Neural cell (in vitro differentiated cells): ENCODE results near the gene TTLL1. TPM values are rescaled to one million over a fixed set of nuclear protein-coding genes. Genes with fewer than 3 reads are reported as not detected.

ENCODE experiments used
- H2AFZ ChIP-seq: fragments of 200-600, 300-800 bp; sonication (generic), shearing (Covaris generic); 2 replicates; pipeline ENCODE4 v1.6.0; 2014; ENCODE audit warnings: low read depth, mild to moderate bottlenecking, antibody characterized with exemption, low read length, moderate library complexity
- H3F3A ChIP-seq: fragments of 200-600 bp; shearing (Covaris generic); 2 replicates; pipeline ENCODE4 v1.6.1; 2016; ENCODE audit warnings: mild to moderate bottlenecking, moderate library complexity, mixed read lengths, antibody characterized with exemption, low read length; ENCODE audit not compliant: insufficient read depth, poor library complexity, severe bottlenecking
- H3K27ac ChIP-seq: fragments of 200-600, 300-800 bp; sonication (generic), shearing (Covaris generic); 2 replicates; pipeline ENCODE4 v1.5.1; 2014; ENCODE audit warnings: mild to moderate bottlenecking, low read length, moderate library complexity
- H3K27me3 ChIP-seq: fragments of 300-800, 200-600 bp; sonication (generic), shearing (Covaris generic); 2 replicates; pipeline ENCODE4 v1.6.0; 2014; ENCODE audit warnings: mild to moderate bottlenecking, low read depth, low read length, moderate library complexity; ENCODE audit not compliant: insufficient read depth
- H3K36me3 ChIP-seq: fragments of 300-800, 200-600 bp; sonication (generic), shearing (Covaris generic); 2 replicates; pipeline ENCODE4 v1.5.1; 2014; ENCODE audit warnings: mild to moderate bottlenecking, antibody characterized with exemption, low read length, moderate library complexity; ENCODE audit not compliant: insufficient read depth
- H3K4me2 ChIP-seq: fragments of 300-800, 200-600 bp; sonication (generic), shearing (Covaris generic); 2 replicates; pipeline ENCODE4 v1.6.0; 2014; ENCODE audit warnings: mild to moderate bottlenecking, low read length
- H3K4me3 ChIP-seq: fragments of 300-800, 200-600 bp; sonication (generic), shearing (Covaris generic); 2 replicates; pipeline ENCODE4 v1.5.1; 2014; ENCODE audit warnings: mild to moderate bottlenecking, low read length, moderate library complexity
- H3K79me2 ChIP-seq: fragments of 200-600 bp; shearing (Covaris generic); replicated peaks from 2 replicates; pipeline ENCODE4 v1.6.0; 2014; ENCODE audit warnings: mild to moderate bottlenecking, low read length, moderate library complexity; ENCODE audit not compliant: insufficient read depth
- H3K9ac ChIP-seq: fragments of 300-800, 200-600 bp; sonication (generic), shearing (Covaris generic); 2 replicates; pipeline ENCODE4 v1.6.1; 2016; ENCODE audit warnings: mild to moderate bottlenecking, low read length, mixed read lengths
- H3K9me2 ChIP-seq: fragments of 200-600 bp; shearing (Covaris generic); 2 replicates; pipeline ENCODE4 v1.6.1; 2016; ENCODE audit warnings: mild to moderate bottlenecking, low read length, mixed read lengths; ENCODE audit not compliant: insufficient read depth
- H3K9me3 ChIP-seq: fragments of 200-600, 300-800 bp; sonication (generic), shearing (Covaris generic); 2 replicates; pipeline ENCODE4 v1.6.1; 2016; ENCODE audit warnings: mild to moderate bottlenecking, mixed run types, low read length, moderate library complexity, mixed read lengths
- H4K20me1 ChIP-seq: fragments of 200-600 bp; shearing (Covaris generic); 2 replicates; pipeline ENCODE4 v1.6.1; 2016; ENCODE audit warnings: mild to moderate bottlenecking, mixed run types; ENCODE audit not compliant: insufficient read depth
- EP300 ChIP-seq: fragments of 450-650 bp; conservative IDR thresholded peaks from 2 replicates; pipeline ENCODE4 v1.6.1; 2014; ENCODE audit warnings: antibody characterized with exemption, mild to moderate bottlenecking, moderate library complexity; ENCODE audit not compliant: poor library complexity, severe bottlenecking
- EZH2 ChIP-seq: fragments of 200-600, 300-800 bp; shearing (Covaris generic), sonication (generic); IDR thresholded peaks from 2 replicates; pipeline ENCODE4 v1.6.1; 2014; ENCODE audit warnings: antibody characterized with exemption, low read length, borderline replicate concordance, mild to moderate bottlenecking; ENCODE audit not compliant: insufficient read depth, poor library complexity, severe bottlenecking
- MXI1 ChIP-seq: fragments of 450-650 bp; conservative IDR thresholded peaks from 2 replicates; pipeline ENCODE4 v1.6.1; 2014; ENCODE audit warnings: antibody characterized with exemption, mild to moderate bottlenecking; ENCODE audit not compliant: poor library complexity, severe bottlenecking
- POLR2AphosphoS5 ChIP-seq: IDR thresholded peaks from 2 replicates; pipeline ENCODE4 v1.6.1; 2012
- RAD21 ChIP-seq: fragments of 450-650 bp; conservative IDR thresholded peaks from 2 replicates; pipeline ENCODE4 v1.6.1; 2014; ENCODE audit warnings: antibody characterized with exemption, mild to moderate bottlenecking, moderate library complexity
- SMC3 ChIP-seq: fragments of 450-650 bp; conservative IDR thresholded peaks from 2 replicates; pipeline ENCODE4 v1.6.1; 2014; ENCODE audit warnings: antibody characterized with exemption, mild to moderate bottlenecking, moderate library complexity; ENCODE audit not compliant: poor library complexity
- TAF1 ChIP-seq: IDR thresholded peaks from 2 replicates; pipeline ENCODE4 v1.6.1; 2012; ENCODE audit warnings: low read depth
- polyA plus RNA-seq: library from polyadenylated mRNA; depleted of rRNA; stranded (reverse); fragments of >200 nt; gene quantifications from 2 replicates; pipeline ENCODE4 v1.2.3, GENCODE V29; 2014
- TF ChIP-seq, protein P1 (sequence below): IDR thresholded peaks from 2 replicates; pipeline ENCODE4 v1.6.1; 2012; ENCODE audit warnings: borderline replicate concordance
- TF ChIP-seq, protein P2 (sequence below): fragments of 450-650 bp; IDR thresholded peaks from 2 replicates; pipeline ENCODE4 v1.5.1; 2014; ENCODE audit warnings: antibody characterized with exemption, mild to moderate bottlenecking, moderate library complexity; ENCODE audit not compliant: poor library complexity, severe bottlenecking

TTLL1 gene
- polyA plus RNA-seq, 1 donor from 2014 or later: 36.3 TPM

- peaks cover 35% of the 10 kb centered on the region for H3K27me3 ChIP-seq
- no peak for TF ChIP-seq EP300
- no peak for TF ChIP-seq MXI1
- TF ChIP-seq TAF1: no peak
- TF ChIP-seq, protein P1, sequence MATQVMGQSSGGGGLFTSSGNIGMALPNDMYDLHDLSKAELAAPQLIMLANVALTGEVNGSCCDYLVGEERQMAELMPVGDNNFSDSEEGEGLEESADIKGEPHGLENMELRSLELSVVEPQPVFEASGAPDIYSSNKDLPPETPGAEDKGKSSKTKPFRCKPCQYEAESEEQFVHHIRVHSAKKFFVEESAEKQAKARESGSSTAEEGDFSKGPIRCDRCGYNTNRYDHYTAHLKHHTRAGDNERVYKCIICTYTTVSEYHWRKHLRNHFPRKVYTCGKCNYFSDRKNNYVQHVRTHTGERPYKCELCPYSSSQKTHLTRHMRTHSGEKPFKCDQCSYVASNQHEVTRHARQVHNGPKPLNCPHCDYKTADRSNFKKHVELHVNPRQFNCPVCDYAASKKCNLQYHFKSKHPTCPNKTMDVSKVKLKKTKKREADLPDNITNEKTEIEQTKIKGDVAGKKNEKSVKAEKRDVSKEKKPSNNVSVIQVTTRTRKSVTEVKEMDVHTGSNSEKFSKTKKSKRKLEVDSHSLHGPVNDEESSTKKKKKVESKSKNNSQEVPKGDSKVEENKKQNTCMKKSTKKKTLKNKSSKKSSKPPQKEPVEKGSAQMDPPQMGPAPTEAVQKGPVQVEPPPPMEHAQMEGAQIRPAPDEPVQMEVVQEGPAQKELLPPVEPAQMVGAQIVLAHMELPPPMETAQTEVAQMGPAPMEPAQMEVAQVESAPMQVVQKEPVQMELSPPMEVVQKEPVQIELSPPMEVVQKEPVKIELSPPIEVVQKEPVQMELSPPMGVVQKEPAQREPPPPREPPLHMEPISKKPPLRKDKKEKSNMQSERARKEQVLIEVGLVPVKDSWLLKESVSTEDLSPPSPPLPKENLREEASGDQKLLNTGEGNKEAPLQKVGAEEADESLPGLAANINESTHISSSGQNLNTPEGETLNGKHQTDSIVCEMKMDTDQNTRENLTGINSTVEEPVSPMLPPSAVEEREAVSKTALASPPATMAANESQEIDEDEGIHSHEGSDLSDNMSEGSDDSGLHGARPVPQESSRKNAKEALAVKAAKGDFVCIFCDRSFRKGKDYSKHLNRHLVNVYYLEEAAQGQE: no peak
- no peak for TF ChIP-seq EZH2
- TF ChIP-seq, protein P2, sequence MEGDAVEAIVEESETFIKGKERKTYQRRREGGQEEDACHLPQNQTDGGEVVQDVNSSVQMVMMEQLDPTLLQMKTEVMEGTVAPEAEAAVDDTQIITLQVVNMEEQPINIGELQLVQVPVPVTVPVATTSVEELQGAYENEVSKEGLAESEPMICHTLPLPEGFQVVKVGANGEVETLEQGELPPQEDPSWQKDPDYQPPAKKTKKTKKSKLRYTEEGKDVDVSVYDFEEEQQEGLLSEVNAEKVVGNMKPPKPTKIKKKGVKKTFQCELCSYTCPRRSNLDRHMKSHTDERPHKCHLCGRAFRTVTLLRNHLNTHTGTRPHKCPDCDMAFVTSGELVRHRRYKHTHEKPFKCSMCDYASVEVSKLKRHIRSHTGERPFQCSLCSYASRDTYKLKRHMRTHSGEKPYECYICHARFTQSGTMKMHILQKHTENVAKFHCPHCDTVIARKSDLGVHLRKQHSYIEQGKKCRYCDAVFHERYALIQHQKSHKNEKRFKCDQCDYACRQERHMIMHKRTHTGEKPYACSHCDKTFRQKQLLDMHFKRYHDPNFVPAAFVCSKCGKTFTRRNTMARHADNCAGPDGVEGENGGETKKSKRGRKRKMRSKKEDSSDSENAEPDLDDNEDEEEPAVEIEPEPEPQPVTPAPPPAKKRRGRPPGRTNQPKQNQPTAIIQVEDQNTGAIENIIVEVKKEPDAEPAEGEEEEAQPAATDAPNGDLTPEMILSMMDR: no peak
- TF ChIP-seq SMC3: no peak
- no peak for TF ChIP-seq RAD21
- TF ChIP-seq POLR2AphosphoS5: no peak
- H3K9ac ChIP-seq: no peak overlapping the region
- H3K79me2 ChIP-seq: no peaks in the 10 kb centered on the region
- H3K27ac ChIP-seq: no peak overlapping the region
- no peak overlapping the region for H2AFZ ChIP-seq
- H3K36me3 ChIP-seq: no peaks in the 10 kb centered on the region
- H3F3A ChIP-seq: no peaks in the 10 kb centered on the region
- no peaks in the 10 kb centered on the region for H4K20me1 ChIP-seq
- H3K9me2 ChIP-seq: no peaks in the 10 kb centered on the region
- H3K4me2 ChIP-seq: no peak overlapping the region
- no peaks in the 10 kb centered on the region for H3K9me3 ChIP-seq
- H3K4me3 ChIP-seq: no peak overlapping the region
These were observed 24.5 kb upstream of the TTLL1 start for GRCh38 chr22:43113526-43114251.

DNA sequence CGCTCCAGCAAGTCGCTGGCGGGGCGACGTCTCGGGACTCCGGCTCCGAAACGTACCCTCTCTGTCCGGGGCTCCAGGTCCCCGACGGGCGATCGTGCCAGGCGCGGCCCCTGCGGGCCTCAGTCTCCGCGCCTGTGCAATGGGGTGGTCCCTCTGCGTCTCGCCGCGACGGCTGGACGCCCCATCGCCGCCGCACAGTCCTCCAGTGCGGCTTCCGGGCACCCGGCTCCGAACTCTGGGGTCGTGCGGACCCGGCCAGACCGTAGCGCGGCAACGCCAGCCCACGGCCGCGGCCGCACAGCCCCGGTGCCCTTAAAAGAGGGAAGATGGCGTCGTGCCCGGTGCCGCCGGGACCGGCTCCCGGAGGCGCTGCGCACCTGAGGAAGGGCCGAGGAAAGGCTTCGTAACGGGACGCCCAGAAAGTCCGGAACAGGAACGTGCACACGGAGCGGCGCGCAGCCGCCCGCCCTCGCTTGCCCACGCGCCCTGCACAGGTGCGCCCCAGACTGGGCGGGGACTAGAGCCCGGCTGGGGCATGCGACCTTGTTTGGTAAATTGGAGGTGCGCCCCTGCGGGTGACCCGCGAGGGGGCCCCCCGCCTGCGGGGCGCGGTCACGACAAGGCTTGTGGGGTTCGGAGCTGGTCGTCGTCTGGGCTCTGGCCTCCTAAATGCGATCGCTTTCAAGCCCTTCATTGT, 21.9 kb upstream of the TTLL1 start:
- Histone ChIP-seq H4K20me1 (no peaks in the 10 kb centered on the region), H3K9me2 (no peaks in the 10 kb centered on the region), H3K9me3 (no peaks in the 10 kb centered on the region), H3K36me3 (no peaks in the 10 kb centered on the region), H2AFZ (no peak overlapping the region), H3K9ac (peak overlapping the region; percentile 36), H3K27me3 (peaks cover 35% of the 10 kb centered on the region), H3F3A (no peaks in the 10 kb centered on the region), H3K4me2 (peak overlapping the region; percentile 35), H3K79me2 (no peaks in the 10 kb centered on the region), H3K27ac (no peak overlapping the region), H3K4me3 (peak overlapping the region; percentile 80)
- peak; percentile 76 for TF ChIP-seq EZH2
- TF ChIP-seq, protein P2: peak; percentile 15
- TF ChIP-seq, protein P1: no peak
- no peak for TF ChIP-seq RAD21
